Measurements from ENCODE around the gene BLOC1S3.

BLOC1S3 gene

DNA sequence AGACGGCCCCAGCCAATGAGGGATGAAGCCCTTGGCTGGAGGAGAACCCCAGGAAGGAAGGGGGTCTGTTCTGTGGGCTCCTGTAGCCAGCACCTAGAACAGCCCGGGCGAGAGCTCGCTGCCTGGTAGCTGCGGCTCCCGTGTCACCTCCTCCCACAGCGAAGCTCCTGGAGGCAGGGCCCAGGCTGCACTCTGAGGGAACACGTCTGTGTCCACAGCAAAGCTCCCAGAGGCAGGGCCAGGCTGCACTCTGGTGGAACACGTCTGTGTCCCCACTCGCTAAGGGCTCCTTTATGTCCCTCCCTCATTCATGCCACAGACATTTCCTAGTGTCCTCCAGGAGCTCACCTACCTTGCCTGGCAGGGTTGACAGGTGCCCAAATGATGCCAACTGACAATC, 9.0 kb upstream of the BLOC1S3 start:
- no peak for TF ChIP-seq MYC (IDR thresholded peaks at IDR 0.05; ENCODE audit: low read depth, low read length)
- TF ChIP-seq, protein P1, sequence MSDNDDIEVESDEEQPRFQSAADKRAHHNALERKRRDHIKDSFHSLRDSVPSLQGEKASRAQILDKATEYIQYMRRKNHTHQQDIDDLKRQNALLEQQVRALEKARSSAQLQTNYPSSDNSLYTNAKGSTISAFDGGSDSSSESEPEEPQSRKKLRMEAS (IDR thresholded peaks at IDR 0.05; ENCODE audit: low read depth, low read length): no peak
- TF ChIP-seq, protein P2, sequence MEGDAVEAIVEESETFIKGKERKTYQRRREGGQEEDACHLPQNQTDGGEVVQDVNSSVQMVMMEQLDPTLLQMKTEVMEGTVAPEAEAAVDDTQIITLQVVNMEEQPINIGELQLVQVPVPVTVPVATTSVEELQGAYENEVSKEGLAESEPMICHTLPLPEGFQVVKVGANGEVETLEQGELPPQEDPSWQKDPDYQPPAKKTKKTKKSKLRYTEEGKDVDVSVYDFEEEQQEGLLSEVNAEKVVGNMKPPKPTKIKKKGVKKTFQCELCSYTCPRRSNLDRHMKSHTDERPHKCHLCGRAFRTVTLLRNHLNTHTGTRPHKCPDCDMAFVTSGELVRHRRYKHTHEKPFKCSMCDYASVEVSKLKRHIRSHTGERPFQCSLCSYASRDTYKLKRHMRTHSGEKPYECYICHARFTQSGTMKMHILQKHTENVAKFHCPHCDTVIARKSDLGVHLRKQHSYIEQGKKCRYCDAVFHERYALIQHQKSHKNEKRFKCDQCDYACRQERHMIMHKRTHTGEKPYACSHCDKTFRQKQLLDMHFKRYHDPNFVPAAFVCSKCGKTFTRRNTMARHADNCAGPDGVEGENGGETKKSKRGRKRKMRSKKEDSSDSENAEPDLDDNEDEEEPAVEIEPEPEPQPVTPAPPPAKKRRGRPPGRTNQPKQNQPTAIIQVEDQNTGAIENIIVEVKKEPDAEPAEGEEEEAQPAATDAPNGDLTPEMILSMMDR (IDR thresholded peaks at IDR 0.05; ENCODE audit: low read depth, low read length): no peak
- TF ChIP-seq POLR2A (IDR thresholded peaks at IDR 0.05; ENCODE audit: extremely low read depth, insufficient read length): no peak
- H3K4me3 ChIP-seq (ENCODE audit: low read depth, low read length): no peak overlapping the region
- no peak for DNase-seq (ENCODE audit: low read depth)

DNA sequence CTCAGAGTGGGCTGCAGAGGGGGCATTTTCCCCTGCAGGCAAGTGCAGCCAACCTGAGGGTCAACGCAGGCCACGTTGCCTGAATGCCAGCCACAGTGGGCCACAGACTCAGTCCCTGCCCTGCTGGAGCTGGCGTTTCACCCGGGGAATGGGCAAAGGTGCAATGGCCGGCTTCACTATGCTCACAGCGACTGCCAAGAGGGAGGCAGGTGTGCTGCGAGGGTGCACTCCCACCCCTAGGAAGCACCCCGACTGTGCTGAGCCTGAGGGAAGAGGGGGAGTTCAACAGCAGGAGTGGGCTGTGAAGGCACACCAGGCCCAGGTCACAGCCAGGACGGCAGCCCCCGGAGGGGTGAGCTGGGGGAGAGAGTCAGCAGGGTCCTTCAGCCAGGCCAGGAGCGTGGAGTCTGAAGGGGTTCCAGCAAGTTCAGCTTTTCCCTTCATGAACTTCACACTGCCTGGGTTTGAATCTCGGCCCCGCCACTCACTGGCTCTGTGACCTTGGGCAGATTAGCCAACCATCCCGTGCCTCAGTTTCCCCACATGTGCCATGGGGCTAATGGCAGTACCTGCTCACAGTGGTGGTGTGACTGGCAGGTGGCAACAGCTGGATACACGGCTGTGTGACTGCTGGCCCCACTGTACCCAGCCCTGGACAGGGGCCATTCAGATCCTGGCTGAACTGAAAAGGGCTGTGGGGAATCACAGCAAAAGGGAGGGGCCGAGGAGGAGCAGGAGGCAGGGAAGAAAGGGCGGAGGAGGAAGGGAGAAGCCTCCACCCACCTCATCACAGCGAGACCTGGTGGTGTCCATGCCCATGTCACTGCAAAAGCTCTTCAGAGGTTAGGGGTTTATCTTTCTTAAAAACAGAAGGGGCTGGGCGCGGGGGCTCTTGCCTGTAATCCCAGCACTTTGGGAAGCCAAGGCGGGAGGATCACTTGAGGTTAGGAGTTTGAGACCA, 8.2 kb upstream of the BLOC1S3 start:
- TF ChIP-seq, protein P1 (IDR thresholded peaks at IDR 0.05; ENCODE audit: low read depth, low read length): no peak
- TF ChIP-seq POLR2A (IDR thresholded peaks at IDR 0.05; ENCODE audit: extremely low read depth, insufficient read length) (no peak), MYC (IDR thresholded peaks at IDR 0.05; ENCODE audit: low read depth, low read length) (no peak)
- TF ChIP-seq, protein P2 (IDR thresholded peaks at IDR 0.05; ENCODE audit: low read depth, low read length): no peak
- no peak for DNase-seq (ENCODE audit: low read depth)
- H3K4me3 ChIP-seq (ENCODE audit: low read depth, low read length): no peak overlapping the region

DNA sequence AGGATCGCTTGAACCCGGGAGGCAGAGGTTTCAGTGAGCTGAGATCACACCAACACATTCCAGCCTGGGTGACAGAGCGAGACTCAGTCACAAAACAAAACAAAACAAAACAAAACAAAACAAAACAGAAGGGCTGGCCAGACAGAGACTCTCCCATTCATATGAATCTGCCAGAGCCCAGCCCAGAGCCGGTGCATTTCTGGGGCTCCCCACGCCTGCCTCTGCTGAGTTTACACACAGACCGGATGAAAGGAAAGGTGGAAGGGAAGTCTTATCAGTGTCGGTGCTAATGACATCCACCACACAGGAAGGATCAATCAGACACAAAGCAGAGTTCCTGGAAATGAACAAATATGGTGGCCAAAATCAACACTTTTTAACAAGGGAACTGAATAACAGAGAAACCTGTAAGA, 7.4 kb upstream of the BLOC1S3 start:
- no peak for DNase-seq (ENCODE audit: low read depth)
- TF ChIP-seq POLR2A (IDR thresholded peaks at IDR 0.05; ENCODE audit: extremely low read depth, insufficient read length) (no peak), MYC (IDR thresholded peaks at IDR 0.05; ENCODE audit: low read depth, low read length) (no peak)
- TF ChIP-seq, protein P1 (IDR thresholded peaks at IDR 0.05; ENCODE audit: low read depth, low read length): no peak
- TF ChIP-seq, protein P2 (IDR thresholded peaks at IDR 0.05; ENCODE audit: low read depth, low read length): no peak
- no peak overlapping the region for H3K4me3 ChIP-seq (ENCODE audit: low read depth, low read length)

DNA sequence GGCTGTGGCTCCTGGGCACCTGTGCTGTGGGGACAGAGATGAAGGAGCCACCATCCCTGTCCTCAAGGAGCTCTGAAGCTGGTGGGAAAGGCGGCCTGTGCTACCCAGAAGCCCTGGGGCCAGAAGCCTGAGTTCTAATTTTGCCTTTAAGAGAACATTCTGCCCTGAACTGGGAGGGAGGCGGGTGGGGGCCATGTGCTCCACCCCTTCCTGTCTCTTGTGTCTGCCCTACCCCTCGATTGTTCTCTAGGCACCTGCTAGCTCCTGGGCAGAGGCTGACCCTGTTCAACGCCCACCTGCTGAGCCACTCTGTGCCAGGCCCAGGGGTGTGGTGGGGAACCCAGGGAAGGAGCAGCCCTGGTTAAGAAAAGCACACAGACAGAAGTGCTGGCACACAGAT, 6.4 kb upstream of the BLOC1S3 start:
- DNase-seq (ENCODE audit: low read depth): no peak
- H3K4me3 ChIP-seq (ENCODE audit: low read depth, low read length): no peak overlapping the region
- no peak for TF ChIP-seq MYC (IDR thresholded peaks at IDR 0.05; ENCODE audit: low read depth, low read length)
- TF ChIP-seq POLR2A (IDR thresholded peaks at IDR 0.05; ENCODE audit: extremely low read depth, insufficient read length): no peak
- TF ChIP-seq, protein P2 (IDR thresholded peaks at IDR 0.05; ENCODE audit: low read depth, low read length): no peak
- TF ChIP-seq, protein P1 (IDR thresholded peaks at IDR 0.05; ENCODE audit: low read depth, low read length): no peak

DNA sequence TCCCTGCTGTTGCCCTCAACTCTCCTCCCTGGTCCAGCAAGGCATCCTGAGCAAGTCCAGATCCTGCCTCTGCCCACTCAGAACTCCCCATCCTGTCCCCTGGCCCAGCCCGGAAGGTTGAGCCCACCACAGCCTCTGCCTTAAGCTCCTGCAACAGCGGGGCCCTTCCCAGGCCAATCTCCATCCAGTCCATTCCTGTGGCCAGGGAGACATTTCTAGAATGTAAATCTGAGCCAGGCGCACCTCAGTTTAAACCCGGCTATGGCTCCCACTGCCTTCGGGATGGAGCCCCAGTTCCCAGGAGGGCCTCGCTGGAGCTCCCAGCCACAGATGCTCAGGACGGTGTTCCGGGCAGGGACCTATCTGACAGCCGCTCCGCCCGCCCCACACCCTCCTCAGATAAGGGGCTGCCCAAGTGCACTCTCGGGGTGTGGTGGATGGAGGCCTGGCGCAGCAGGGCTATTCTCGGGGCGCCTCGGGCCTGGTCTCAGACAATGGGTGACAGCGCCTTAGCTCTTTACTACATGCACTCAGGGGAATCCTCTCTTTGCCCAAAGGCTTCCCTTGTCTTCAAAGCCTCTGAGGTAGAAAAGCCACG, 5.9 kb upstream of the BLOC1S3 start:
- H3K4me3 ChIP-seq (ENCODE audit: low read depth, low read length): no peak overlapping the region
- TF ChIP-seq, protein P1 (IDR thresholded peaks at IDR 0.05; ENCODE audit: low read depth, low read length): no peak
- TF ChIP-seq, protein P2 (IDR thresholded peaks at IDR 0.05; ENCODE audit: low read depth, low read length): no peak
- TF ChIP-seq POLR2A (IDR thresholded peaks at IDR 0.05; ENCODE audit: extremely low read depth, insufficient read length): no peak
- TF ChIP-seq MYC (IDR thresholded peaks at IDR 0.05; ENCODE audit: low read depth, low read length): no peak
- DNase-seq (ENCODE audit: low read depth): no peak

Measured in NB4 (cell line).